Measurements from ENCODE around the gene EEF1AKMT4.
"Not testable (repeated sequence)": the region's sequence is repeated elsewhere in the genome, so short reads cannot be mapped to it uniquely, and the experiment has no call there.

EEF1AKMT4 gene

GRCh38 chr3:184261270-184261853 lies 11.9 kb downstream of the EEF1AKMT4 start, which contains the start of gene CAMK2N2:
Gene CAMK2N2 (minus strand): TSS chr3:184261553. CDS start chr3:184261285, 268 bp downstream.
- peak; percentile 99 for DNase-seq

DNA sequence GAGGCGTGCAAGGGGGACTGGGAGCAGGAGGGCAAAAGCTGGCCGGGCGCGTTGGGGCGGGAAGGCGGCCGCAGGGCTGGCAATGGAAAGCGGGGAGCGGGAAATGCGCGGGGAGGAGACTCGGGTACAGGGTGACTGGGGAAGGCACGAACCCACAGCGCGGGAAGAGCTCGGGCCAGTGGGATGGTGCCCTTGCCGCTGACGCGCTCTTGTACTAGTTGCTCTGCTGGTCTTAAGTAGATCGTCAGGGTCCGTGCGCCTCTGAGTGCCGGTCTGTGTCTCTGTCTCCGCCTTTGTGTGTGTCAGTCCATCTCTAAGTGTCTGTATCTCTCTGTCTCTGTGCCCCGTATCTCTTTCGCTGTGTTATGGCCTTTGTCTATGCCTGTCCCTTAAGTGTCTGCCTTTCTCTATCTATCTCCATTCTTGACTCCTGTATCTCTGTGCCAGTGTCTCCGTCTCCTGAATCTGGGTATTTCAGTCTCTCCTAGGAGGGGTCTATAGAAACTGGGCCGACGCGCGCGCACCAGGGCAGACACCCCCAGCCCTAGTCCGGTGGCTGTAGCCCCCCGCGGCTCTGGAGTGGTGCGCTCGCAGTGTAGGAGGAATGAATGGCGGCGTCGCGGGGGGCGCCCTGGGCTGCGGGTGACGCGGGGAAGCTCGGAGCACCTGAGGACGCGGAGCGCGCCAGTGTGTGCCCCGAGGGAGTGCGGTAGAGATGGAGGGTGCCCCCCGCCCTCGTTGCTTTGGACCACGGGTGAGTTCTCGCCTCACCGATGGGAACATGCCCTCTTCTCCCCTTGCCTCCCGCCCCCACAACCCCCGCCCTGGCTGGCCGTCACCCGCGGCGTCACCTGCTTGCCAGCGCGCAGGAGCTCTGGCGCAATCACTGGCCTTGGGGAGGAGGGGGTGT lies 12.6 kb downstream of the EEF1AKMT4 start:
- peak; percentile 85 for DNase-seq

GRCh38 chr3:184262764-184263179 lies 13.3 kb downstream of the EEF1AKMT4 start:
- no peak for DNase-seq

DNA sequence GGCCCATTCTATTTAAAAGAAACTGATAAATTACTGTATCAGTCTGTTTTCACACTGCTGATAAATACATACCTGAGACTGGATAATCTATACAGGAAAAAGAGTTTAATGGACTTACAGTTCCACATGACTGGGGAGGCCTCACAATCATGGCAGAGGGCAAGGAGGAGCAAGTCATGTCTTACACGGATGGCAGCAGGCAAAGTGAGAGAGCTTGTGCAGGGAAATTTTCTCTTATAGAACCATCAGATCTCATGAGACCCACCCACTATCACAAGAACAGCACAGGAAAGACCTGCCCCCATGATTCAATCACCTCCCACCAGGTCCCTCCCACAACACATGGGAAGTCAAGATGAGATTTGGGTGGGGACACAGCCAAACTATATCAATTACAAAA lies 17.8 kb downstream of the EEF1AKMT4 start:
- DNase-seq = not testable (repeated sequence)

- DNase-seq = no peak
Observed at GRCh38 chr3:184272269-184272668, 22.8 kb downstream of the EEF1AKMT4 start.

DNA sequence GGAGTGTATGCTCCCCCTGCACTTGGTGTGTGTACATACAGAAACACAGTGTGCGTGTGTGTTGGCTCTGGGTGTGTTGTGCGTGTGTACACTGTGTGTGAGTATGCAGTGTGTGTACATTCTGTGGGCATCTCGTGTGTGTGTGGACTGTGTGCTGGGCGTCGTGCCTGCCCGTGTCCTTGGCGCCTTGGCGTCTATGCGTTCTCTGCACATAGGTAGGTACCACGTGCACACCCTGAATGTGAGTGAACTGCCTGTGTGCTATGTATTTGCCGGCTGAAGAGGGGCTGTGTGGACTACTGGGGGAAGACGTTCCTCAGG lies 25.9 kb downstream of the EEF1AKMT4 start:
- no peak for DNase-seq

DNA sequence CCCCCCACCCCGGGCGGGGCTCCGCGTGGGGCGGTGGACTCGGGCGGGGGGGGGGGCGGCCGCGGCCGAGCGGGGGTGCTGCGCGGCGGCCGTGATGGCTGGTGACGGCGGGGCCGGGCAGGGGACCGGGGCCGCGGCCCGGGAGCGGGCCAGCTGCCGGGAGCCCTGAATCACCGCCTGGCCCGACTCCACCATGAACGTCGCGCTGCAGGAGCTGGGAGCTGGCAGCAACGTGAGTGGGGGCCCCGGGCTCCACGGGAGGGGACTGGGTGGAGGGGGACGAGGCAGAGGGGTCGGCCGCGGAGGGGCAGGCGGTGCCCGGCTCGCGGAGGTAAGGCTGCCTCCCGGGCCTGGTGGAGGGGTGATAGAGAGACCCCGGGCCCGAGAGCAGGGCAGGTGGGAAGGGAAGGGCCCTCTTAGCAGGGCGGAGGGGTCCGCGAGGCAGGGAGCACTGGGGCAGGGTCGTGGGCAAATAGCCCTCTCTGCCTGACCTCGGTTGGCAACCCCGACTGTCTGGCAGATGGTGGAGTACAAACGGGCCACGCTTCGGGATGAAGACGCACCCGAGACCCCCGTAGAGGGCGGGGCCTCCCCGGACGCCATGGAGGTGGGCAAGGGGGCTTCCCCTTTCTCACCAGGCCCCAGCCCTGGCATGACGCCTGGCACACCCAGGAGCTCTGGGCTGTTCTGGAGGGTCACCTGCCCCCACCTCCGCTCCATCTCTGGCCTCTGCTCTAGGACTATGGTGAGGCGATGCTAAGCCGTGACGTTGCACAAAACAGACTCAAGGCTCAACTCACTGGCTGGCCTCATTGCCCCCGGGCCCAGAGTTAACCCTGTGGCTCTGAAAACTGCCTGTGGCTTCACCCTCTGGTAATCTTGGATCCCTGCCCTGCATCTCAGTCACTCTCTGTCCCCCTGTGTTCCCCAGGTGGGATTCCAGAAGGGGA lies 26.8 kb downstream of the EEF1AKMT4 start, which contains the start of gene ECE2:
ECE2 (plus strand) TSS at position 62 of the 950 bp plus-strand sequence; CDS start at position 194, 132 bp downstream.
- no peak for DNase-seq

DNA sequence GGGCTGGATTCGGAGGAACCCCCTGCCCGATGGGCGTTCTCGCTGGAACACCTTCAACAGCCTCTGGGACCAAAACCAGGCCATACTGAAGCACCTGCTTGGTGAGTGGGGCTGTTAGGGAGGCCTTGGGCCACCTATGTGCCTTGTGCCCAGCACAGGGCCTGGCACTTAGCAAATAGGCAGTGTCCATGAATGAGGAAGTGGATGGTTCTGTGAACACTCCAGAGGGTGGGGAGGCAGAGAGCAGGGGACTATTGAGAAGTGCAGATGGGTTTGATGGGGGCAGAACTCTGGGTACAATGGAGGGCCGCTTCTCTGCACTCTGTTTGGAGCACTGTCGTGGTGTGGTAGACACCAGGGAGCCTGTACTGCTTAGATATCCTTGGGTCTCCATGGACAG lies 27.9 kb downstream of the EEF1AKMT4 start:
- DNase-seq = no peak

DNA sequence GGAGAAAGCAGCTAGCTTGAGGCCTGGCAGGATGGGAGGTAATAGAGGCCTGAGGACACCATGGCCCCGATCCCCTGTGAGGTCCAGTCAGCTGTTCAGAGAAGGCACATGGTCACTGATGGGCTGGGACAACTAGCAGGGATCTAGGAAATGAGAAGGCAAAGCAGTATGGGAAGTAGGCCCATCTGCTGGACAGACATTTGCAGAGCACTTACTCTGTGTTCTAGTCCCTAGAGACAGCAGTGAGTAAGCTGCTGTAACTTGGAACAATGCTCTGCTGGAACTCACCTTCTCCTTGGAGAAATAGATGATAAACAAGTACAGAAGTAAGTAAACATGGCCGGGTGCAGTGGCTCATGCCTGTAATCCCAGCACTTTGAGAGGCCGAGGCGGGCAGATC lies 33.5 kb downstream of the EEF1AKMT4 start:
- DNase-seq = no peak

DNA sequence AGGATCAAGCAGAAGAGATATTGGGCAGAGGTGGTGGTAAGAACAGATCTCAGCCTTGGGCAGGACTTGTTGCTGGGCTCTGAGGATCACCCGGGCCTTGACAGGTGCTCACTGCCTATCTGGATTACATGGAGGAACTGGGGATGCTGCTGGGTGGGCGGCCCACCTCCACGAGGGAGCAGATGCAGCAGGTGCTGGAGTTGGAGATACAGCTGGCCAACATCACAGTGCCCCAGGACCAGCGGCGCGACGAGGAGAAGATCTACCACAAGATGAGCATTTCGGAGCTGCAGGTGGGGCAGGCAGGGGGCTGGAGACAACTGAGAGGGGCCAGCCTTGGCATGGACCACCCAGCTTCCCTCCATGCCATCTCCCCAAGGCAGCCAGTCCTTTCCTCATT lies 34.2 kb downstream of the EEF1AKMT4 start:
- no peak for DNase-seq

DNA sequence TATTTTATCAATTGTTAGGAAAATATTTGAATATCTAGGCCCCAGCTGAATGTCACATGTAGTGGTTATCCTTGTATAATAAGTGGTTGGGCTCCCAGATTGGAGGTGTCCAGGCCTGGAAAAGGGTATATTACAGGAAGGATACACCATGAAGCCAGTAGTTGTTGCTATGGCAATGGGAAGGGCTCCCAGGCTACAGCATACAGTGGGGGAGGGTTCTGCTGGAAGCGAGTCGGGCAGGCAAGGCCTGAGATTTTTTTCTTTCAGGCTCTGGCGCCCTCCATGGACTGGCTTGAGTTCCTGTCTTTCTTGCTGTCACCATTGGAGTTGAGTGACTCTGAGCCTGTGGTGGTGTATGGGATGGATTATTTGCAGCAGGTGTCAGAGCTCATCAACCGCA lies 35.2 kb downstream of the EEF1AKMT4 start:
- DNase-seq = peak; percentile 92

- DNase-seq = peak; percentile 82
Observed at GRCh38 chr3:184289426-184289938, 40.0 kb downstream of the EEF1AKMT4 start.

GRCh38 chr3:184290331-184290730 lies 40.9 kb downstream of the EEF1AKMT4 start:
- no peak for DNase-seq

DNA sequence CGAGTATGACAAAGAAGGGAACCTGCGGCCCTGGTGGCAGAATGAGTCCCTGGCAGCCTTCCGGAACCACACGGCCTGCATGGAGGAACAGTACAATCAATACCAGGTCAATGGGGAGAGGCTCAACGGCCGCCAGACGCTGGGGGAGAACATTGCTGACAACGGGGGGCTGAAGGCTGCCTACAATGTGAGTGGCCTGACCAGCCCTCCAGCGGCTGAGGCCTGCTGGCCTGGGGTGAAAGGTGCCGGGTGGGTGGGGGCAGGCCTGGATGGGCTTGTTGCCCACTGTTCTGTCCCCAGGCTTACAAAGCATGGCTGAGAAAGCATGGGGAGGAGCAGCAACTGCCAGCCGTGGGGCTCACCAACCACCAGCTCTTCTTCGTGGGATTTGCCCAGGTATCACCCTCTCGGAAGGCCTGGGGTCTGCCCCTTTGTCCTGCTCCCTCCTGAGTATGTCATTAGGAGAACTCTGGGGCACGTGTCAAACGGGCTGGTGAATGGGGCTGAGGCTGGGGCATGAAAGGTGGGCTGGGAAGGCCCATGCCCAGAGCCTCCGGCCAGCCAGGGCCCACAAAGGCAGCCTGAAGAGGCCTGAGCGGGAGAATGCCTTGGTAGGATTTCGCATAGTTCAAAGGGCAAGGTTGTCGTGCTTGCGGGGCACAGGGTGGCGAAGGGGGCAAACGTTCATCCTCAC lies 41.7 kb downstream of the EEF1AKMT4 start:
- DNase-seq = no peak

DNA sequence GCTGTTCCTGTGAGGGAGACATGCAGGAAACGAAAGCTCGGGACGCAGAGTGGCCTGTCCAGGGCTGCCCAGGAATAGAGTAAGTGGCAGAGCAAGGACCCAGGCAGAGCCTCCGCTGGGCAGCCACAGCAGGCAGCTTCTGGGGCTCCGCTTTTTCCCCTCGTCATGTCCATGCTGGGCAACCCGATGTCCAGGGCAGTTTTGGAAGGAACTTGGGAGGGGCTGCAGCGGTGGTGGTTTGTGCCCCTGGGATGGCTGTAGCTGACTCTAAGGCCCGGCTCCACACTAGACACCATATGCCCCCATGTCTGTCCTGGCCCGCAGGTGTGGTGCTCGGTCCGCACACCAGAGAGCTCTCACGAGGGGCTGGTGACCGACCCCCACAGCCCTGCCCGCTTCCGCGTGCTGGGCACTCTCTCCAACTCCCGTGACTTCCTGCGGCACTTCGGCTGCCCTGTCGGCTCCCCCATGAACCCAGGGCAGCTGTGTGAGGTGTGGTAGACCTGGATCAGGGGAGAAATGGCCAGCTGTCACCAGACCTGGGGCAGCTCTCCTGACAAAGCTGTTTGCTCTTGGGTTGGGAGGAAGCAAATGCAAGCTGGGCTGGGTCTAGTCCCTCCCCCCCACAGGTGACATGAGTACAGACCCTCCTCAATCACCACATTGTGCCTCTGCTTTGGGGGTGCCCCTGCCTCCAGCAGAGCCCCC lies 42.4 kb downstream of the EEF1AKMT4 start:
- no peak for DNase-seq

- DNase-seq = peak; percentile 69
Observed at GRCh38 chr3:184295771-184296170, 46.3 kb downstream of the EEF1AKMT4 start.

DNA sequence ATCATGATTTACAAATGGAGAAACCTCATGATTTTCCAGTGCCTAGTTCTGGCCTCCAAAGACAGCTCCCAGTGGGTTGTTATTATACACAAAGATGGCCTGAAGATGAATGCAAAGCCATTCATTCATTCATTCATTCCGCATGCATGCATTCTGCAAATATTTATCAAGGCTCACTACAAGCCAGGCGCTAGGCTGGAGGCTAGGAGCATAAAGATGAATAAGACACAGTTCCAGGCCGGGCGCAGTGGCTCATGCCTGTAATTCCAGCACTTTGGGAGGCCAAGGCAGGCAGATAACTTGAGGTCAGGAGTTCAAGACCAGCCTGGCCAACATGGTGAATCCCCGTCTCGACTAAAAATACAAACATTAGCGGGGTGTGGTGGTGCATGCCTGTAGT lies 47.1 kb downstream of the EEF1AKMT4 start:
- no peak for DNase-seq

- DNase-seq = peak; percentile 100
Observed at GRCh38 chr3:184298759-184299487, 49.5 kb downstream of the EEF1AKMT4 start, which contains the start of gene PSMD2. Gene PSMD2 (plus strand): TSS chr3:184299241. CDS start chr3:184299267, 26 bp downstream.

DNA sequence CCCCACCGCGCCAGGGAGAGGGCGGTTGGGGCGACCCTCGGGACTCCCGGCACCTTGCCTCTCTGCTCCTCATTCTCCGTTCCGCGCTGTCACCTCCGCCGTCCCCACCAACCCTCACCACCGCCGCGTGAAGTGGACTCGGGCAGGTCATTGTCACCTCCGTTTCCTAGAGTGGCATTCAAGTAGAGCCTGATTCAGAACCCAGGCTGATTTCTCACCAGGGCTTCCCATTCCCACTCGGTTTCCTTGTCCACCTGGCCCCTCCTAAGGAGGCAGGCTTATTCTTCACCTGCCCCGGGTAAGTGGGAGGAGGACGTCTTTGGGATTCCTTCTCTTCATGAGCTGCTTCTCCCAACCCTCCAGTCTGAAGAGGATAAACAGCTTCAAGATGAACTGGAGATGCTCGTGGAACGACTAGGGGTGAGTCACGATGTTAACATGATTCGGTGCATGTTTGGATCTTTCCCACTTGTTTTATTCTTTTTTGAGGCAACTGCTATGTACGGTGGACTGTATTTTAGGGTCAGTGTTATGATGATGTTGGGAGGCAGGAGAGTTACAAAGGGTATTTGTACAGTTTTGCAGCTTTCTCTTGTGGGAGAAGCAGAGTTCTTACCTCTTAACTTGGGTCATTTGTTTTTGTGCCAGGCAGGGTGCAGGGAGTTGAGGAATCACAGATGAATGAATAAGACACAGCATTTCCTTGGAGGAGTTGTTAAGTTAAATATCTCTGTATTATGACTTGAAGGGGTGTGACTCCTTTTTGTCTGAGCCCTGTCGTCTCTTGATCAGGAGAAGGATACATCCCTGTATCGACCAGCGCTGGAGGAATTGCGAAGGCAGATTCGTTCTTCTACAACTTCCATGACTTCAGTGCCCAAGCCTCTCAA lies 50.3 kb downstream of the EEF1AKMT4 start:
- no peak for DNase-seq

GRCh38 chr3:184300378-184300720 lies 50.9 kb downstream of the EEF1AKMT4 start:
- no peak for DNase-seq

Data from NCI-H774 (cell line).